Gastrocnemius medialis (tissue), 4 donors: ENCODE data around the gene KCTD3. TPM values are rescaled to one million over a fixed set of nuclear protein-coding genes. Genes with fewer than 3 reads are reported as not detected.

ENCODE experiments used
- ATAC-seq, 2 donors: fragments of 150-250 bp; one replicate each; pipeline ENCODE4 v1.9.1; 2016
- DNase-seq, 2 donors: peaks; one replicate each; pipeline ENCODE4 v3.0.0-alpha.2; 2019
- H3K27ac ChIP-seq, 4 donors: fragments of 200-600 bp; sonication (generic); 1 replicate in 1 of 4; 2 replicates in 3 of 4; pipeline ENCODE4 v1.5.1; 2016 to 2018; ENCODE audit warnings: mild to moderate bottlenecking in 2 of 4, moderate library complexity in 1 of 4
- H3K27me3 ChIP-seq, 3 donors: fragments of 200-600 bp; sonication (generic) in 2 of 3; 1 replicate in 1 of 3; 2 replicates in 2 of 3; pipeline versions ENCODE4 v1.5.1 to v1.6.0; 2016 to 2019; ENCODE audit warnings: mild to moderate bottlenecking in 1 of 3, moderate library complexity in 1 of 3
- H3K36me3 ChIP-seq, 2 donors: fragments of 200-600 bp; sonication (generic) in 1 of 2; one replicate each; pipeline ENCODE4 v1.5.1; 2017 to 2018
- H3K4me1 ChIP-seq, 2 donors: fragments of 200-600 bp; sonication (generic) in 1 of 2; one replicate each; pipeline ENCODE4 v1.5.1; 2016 to 2017; ENCODE audit warnings: mild to moderate bottlenecking in 2 of 2
- H3K4me3 ChIP-seq, 4 donors: fragments of 200-600 bp; sonication (generic) in 3 of 4; 1 replicate in 1 of 4; 2 replicates in 3 of 4; pipeline ENCODE4 v1.5.1; 2016 to 2019; ENCODE audit warnings: mild to moderate bottlenecking in 2 of 4
- H3K9me3 ChIP-seq, 3 donors: fragments of 200-600 bp; sonication (generic) in 2 of 3; 1 replicate in 1 of 3; 2 replicates in 2 of 3; pipeline ENCODE4 v1.5.1; 2016 to 2019
- POLR2A ChIP-seq, 2 donors: fragments of 450-650 bp; IDR thresholded peaks; one replicate each; pipeline ENCODE4 v1.6.1; 2017; ENCODE audit warnings: antibody characterized with exemption in 2 of 2, mild to moderate bottlenecking in 2 of 2, moderate library complexity in 2 of 2
- in situ Hi-C, 4 donors: fragments of 200-750 bp; cut with MboI; loops; one replicate each; pipeline versions ENCODE4 v1.15.0 to v1.8.0; 2017; ENCODE audit warnings: low sequenced_read_pairs in 4 of 4
- intact Hi-C: fragments of 100-400 bp; cut with DNase I; formaldehyde crosslinking; loops from one replicate; pipeline ENCODE4 v1.15.1; 2023; ENCODE audit warnings: low total_unique reads
- total RNA-seq, 4 donors: library from RNA; depleted of rRNA; stranded (reverse); fragments of >200 nt; gene quantifications; one replicate each; pipeline versions ENCODE4 v1.1.0 to v1.2.3, GENCODE V29; 2016
- TF ChIP-seq, protein P1 (sequence below), 5 experiments: fragments of 450-650 bp in 3 of 5; fragments of 200-600 bp in 2 of 5; sonication (generic) in 2 of 5; IDR thresholded peaks in 4 of 5; conservative IDR thresholded peaks in 1 of 5; 1 replicate in 4 of 5; 2 replicates in 1 of 5; pipeline ENCODE4 v1.5.1; 2016 to 2019; ENCODE audit warnings: antibody characterized with exemption in 5 of 5, mild to moderate bottlenecking in 3 of 5, moderate library complexity in 3 of 5

Gene KCTD3
- total RNA-seq, 4 donors from 2014 or later: 16.6 to 26.7 (median 20.7) TPM

DNA sequence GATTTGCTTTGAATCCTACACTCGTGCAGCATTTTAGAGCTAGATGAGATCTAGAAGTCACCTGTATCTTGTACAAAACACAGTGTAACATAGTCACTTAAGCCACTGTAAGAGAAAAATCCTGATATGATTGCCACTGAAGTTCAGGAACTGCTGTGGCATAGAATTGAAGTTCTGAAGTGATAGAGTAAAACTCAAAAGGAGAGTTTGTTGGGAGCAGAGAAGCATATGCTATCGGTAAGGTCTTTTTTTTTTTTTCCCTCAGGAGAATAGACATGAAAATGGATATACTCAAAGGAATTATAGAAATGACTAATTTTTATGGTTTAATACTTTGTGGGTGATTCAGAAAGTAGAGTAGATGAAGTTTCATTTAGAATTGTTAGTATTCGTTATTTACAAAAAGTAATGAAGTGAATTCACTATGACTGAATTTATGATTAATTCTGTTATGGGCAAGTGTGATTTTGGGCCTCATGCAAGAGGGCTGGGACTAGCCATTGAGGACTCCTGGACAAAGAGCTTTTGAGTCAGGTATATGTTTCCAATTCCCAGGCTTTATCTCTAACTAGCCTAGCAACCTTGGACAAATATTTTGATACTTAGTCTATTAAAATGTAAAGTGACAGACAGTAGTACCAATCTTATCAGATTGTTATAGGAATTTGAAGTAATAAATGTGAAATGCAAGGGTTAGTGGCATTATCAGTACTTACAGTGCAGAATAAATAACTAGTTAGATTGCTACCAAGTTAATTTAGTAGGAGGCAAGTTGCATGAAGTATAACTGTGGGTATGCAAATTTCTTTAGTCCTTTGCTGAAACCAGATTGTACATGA is 3.1 kb downstream of the KCTD3 start:
- Histone ChIP-seq H3K9me3 (no peaks in the 10 kb centered on the region), H3K27me3 (no peaks in the 10 kb centered on the region), H3K27ac (no peak overlapping the region), H3K4me1 (peaks cover 40 to 46% of the 10 kb centered on the region in 2 donors), H3K4me3 (peak overlapping the region in 1 of 4 donors; percentile 5), H3K36me3 (no peaks in the 10 kb centered on the region)
- DNase-seq (no peak), ATAC-seq (no peak)
- no peak for TF ChIP-seq POLR2A (IDR thresholded peaks at IDR 0.05)
- TF ChIP-seq, protein P1, sequence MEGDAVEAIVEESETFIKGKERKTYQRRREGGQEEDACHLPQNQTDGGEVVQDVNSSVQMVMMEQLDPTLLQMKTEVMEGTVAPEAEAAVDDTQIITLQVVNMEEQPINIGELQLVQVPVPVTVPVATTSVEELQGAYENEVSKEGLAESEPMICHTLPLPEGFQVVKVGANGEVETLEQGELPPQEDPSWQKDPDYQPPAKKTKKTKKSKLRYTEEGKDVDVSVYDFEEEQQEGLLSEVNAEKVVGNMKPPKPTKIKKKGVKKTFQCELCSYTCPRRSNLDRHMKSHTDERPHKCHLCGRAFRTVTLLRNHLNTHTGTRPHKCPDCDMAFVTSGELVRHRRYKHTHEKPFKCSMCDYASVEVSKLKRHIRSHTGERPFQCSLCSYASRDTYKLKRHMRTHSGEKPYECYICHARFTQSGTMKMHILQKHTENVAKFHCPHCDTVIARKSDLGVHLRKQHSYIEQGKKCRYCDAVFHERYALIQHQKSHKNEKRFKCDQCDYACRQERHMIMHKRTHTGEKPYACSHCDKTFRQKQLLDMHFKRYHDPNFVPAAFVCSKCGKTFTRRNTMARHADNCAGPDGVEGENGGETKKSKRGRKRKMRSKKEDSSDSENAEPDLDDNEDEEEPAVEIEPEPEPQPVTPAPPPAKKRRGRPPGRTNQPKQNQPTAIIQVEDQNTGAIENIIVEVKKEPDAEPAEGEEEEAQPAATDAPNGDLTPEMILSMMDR (IDR thresholded peaks at IDR 0.05 in 4 of 5, conservative IDR thresholded peaks at IDR 0.05 in 1 of 5): no peak
- intact Hi-C loops: no loop called here
- in situ Hi-C loops: no loop called here

DNA sequence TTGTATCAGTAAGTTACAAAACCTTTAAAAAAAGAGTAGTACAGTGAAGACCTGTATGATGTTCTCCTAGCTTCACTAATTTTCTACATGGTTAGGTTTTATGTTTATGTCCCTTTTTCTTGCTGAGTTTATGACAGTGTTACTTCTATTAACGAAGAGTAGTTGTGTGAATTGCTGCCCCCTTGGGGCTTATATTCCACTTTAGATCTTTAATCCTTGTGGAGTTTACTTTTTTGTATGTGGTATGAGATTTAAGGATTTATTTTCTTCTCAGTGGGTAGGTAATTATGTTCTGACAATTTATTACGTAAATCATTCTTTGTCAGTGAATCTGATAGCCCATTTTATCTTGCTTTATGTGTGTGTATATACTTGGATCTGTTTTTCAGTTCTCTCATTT is 14.8 kb downstream of the KCTD3 start:
- no peak for ATAC-seq
- H3K36me3 ChIP-seq: peaks cover 2 to 39% of the 10 kb centered on the region in 2 donors
- intact Hi-C loops (no loop called here), in situ Hi-C loops (no loop called here)
- no peak for TF ChIP-seq POLR2A (IDR thresholded peaks at IDR 0.05)
- TF ChIP-seq, protein P1 (IDR thresholded peaks at IDR 0.05 in 4 of 5, conservative IDR thresholded peaks at IDR 0.05 in 1 of 5): no peak
- no peaks in the 10 kb centered on the region for H3K9me3 ChIP-seq
- H3K27me3 ChIP-seq: no peaks in the 10 kb centered on the region
- no peak overlapping the region for H3K27ac ChIP-seq
- no peak for DNase-seq
- H3K4me3 ChIP-seq: no peak overlapping the region
- peaks cover 0 to 11% of the 10 kb centered on the region in 2 donors for H3K4me1 ChIP-seq

DNA sequence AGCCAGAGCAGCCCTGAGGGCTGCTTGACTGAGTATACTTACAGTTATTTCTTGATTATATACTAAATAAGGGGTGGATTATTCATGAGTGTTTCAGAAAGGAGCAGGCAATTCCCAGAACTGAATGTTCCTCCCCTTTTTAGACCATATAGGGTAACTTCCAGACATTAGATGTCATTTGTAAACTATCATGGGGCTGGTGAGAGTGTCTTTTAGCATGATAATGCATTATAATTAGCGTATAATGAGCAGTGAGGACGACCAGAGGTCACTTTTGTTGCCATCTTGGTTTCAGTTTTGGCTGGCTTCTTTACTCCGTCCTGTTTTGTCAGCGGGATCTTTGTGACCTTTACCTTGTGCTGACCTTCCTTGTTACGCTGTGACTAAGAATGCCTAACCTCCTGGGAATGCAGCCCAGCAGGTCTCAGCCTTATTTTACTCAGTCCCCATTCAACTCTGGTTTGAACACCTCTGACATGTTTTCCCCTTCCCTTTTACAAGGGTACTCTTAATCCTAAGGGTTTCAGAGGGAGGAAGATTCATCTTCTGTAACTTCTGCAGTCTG is 16.2 kb downstream of the KCTD3 start:
- Histone ChIP-seq H3K4me1 (peaks cover 0 to 11% of the 10 kb centered on the region in 2 donors), H3K9me3 (no peaks in the 10 kb centered on the region), H3K27me3 (no peaks in the 10 kb centered on the region), H3K36me3 (peaks cover 3 to 26% of the 10 kb centered on the region in 2 donors), H3K27ac (peak overlapping the region in 1 of 4 donors; percentile 38), H3K4me3 (no peak overlapping the region)
- DNase-seq (no peak), ATAC-seq (no peak)
- TF ChIP-seq, protein P1 (IDR thresholded peaks at IDR 0.05 in 4 of 5, conservative IDR thresholded peaks at IDR 0.05 in 1 of 5): no peak
- TF ChIP-seq POLR2A (IDR thresholded peaks at IDR 0.05): no peak
- in situ Hi-C loops (no loop called here), intact Hi-C loops (no loop called here)

DNA sequence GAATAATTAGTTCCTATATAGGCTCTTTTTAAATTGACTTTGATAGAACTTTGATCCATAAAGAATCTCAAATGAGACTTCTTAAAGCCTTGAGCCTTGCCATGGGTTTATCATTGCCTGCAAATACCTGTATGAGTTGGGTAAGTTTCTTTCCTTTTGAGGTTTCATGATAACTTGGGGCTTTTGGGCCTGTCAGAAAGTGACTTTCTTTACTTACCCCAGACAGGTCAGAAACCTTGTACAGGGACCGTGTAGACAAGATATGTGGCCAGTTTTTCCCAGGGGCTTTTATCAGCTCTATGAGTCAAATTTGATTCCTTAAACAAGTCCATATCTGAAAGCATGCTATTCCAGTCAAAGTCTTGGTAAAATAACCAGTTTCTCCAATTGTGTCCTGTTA is 17.3 kb downstream of the KCTD3 start:
- peaks cover 0 to 11% of the 10 kb centered on the region in 2 donors for H3K4me1 ChIP-seq
- no peaks in the 10 kb centered on the region for H3K27me3 ChIP-seq
- ATAC-seq (no peak), DNase-seq (no peak)
- intact Hi-C loops: no loop called here
- H3K9me3 ChIP-seq: no peaks in the 10 kb centered on the region
- no peak overlapping the region for H3K27ac ChIP-seq
- TF ChIP-seq POLR2A (IDR thresholded peaks at IDR 0.05): no peak
- TF ChIP-seq, protein P1 (IDR thresholded peaks at IDR 0.05 in 4 of 5, conservative IDR thresholded peaks at IDR 0.05 in 1 of 5): no peak
- in situ Hi-C loops: no loop called here
- peaks cover 3 to 17% of the 10 kb centered on the region in 2 donors for H3K36me3 ChIP-seq
- no peak overlapping the region for H3K4me3 ChIP-seq
